Body of pancreas (tissue), 4 donors: ENCODE measurements around the gene CDH22.

Source experiments
- CTCF ChIP-seq, 7 experiments: fragments of 450-650 bp in 4 of 7; fragments of 200-600 bp in 3 of 7; sonication (generic) in 3 of 7; IDR thresholded peaks; one replicate each; pipeline ENCODE4 v1.5.1; 2016 to 2019; ENCODE audit warnings: antibody characterized with exemption in 7 of 7
- POLR2A ChIP-seq, 3 donors: fragments of 450-650 bp; IDR thresholded peaks; one replicate each; pipeline ENCODE4 v1.6.1; 2016; ENCODE audit warnings: antibody characterized with exemption in 3 of 3, mild to moderate bottlenecking in 2 of 3

GRCh38 chr20:46145713-46146112 is 162.6 kb downstream of the CDH22 start:
- TF ChIP-seq CTCF (IDR thresholded peaks at IDR 0.05) = no peak
- no peak for TF ChIP-seq POLR2A (IDR thresholded peaks at IDR 0.05)
